Measurements from ENCODE around the gene CLDN5.

Gene CLDN5

DNA sequence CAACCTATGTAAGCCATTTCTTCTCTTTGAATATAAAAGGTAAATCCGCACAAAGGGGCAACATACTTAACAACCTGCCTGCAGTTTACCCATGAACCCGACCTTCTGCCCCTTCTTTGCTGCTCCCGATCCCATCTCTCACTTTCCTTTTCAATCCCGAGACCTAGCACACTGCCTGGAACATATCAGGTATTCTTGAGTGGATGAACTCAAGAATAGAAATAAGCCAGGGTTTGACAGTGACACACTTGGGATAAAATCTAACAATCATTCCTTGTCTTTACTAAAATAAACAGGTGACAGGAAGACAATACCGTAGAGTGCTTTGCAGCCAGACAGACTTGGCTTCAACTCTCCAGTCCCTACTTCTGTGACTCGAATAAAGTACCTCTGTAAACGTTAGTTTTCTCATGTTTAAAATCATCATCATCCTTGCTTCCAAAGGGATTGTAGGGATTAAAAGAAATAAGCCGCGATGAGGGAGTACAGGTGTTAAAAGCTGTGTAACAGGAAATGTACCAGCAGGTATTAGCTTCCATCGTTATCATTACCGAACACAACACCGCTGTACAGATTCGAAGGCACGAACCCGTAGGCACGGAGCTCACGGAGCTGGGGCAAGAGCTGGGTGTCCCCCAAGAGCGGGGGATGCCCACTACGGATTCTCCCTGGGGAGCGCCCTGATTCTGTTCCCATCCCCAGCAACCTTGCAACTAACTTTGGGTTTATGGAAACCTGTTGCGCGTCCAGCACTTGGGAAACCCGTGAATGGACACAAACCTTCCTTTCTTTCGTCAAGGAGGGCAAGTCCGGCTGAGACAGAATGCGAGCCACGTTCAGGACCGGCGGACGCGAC is 45.9 kb downstream of the CLDN5 start:
- no peak for DNase-seq

DNA sequence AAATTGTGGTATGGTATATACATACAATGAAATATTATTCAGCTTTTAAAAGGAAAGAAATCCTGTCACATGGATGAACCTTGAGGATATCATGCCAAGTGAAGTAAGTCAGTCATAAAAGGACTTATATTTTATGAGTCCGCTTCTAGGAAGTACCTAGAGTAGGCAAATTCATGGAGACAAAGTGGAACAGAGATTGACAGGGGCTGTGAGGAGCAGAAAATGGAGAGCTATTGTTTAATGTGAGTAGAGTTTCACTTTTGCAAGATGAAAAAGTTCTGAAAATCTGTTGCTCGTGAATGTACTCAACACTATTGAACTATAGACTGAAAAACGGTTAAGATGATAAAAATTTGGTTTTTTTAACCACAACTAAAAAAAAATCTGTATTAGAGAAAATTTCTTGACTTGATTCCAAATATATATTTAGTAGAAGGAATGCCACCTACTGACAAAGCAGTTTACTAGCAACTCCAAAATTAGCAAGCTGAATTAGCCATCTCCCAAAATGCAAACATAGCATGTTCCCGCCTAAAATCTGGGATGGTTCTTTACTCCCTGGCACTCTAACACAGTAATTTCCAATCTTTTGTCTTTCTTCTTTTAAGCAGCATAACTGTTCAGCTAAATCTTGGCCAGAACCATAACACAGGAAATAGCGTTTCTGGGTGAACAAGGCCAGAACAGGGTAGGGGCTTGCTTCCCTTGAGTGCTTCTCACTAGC is 46.7 kb downstream of the CLDN5 start:
- DNase-seq = no peak

DNA sequence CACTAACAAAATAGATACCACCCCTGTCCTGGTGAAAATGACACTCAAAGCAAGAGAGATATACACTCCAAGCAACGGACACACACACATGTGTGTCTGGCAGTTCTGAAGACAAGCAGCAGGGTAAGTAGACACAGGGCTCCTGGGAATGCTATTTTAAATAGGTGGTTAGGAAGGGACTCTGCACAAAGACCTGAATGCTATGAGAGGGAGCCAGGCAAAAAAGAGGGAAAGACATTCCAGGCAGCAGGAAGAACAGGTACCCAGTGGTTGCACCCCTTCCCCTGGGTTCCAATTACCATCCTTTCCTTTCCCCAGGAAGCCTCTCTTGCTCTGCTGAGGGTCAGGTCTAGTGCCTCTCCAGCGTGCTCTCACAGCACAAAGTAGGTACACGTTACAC is 48.2 kb downstream of the CLDN5 start:
- DNase-seq = no peak

DNA sequence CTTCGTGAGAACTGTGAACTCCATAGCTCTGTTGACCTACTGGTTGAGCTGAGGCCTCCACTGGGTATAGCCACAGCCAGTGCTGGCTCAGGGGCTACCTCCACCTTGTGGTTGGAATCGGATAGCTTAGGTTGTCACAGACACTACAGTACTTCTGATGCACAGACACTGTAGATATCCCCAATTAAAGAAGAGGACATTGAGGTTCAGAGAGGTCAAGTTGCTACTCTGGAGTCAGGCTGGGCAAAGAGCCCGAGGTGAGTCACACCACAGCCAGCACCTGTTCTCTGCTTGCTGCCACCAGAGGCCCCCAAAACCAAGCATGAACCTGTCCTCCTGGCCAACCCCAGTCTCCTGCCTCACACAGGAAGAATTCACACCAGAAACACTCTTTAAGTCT is 50.6 kb downstream of the CLDN5 start:
- DNase-seq = no peak
